GM12865 (cell line): ENCODE measurements around the gene STX17.

Source experiments
- DNase-seq: peaks from one replicate; pipeline ENCODE4 v3.0.0; 2010; ENCODE audit warnings: low read depth
- H3K4me3 ChIP-seq: 2 replicates; pipeline ENCODE4 v1.5.1; 2011; ENCODE audit warnings: mild to moderate bottlenecking, low read depth, low read length, control low read depth
- TF ChIP-seq, protein P1 (sequence below): IDR thresholded peaks from 2 replicates; pipeline ENCODE4 v1.5.1; 2011; ENCODE audit warnings: low read length, control low read depth, low read depth, inconsistent platforms; ENCODE audit not compliant: insufficient read depth; ENCODE audit errors: missing control alignments

Gene STX17

DNA sequence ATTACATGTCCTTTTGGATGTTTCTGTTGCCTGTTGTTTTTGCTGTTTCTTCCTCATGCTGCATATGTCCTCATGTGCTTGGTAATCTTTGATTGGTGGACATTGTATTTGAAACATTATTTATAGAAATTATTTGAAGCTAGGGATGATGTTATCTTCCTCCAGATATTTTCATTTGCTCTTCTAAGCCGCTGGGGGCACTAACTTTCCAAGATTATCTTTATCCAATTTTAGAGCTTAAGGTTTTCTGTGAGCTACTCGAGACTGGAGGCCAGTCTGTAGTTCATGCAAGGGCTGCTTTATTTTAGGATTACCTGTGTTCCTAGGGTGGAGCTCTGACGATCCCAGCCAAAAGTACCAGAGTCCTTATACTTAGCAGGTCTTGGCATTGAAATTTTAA, 40.9 kb downstream of the STX17 start:
- no peak for DNase-seq
- TF ChIP-seq, protein P1, sequence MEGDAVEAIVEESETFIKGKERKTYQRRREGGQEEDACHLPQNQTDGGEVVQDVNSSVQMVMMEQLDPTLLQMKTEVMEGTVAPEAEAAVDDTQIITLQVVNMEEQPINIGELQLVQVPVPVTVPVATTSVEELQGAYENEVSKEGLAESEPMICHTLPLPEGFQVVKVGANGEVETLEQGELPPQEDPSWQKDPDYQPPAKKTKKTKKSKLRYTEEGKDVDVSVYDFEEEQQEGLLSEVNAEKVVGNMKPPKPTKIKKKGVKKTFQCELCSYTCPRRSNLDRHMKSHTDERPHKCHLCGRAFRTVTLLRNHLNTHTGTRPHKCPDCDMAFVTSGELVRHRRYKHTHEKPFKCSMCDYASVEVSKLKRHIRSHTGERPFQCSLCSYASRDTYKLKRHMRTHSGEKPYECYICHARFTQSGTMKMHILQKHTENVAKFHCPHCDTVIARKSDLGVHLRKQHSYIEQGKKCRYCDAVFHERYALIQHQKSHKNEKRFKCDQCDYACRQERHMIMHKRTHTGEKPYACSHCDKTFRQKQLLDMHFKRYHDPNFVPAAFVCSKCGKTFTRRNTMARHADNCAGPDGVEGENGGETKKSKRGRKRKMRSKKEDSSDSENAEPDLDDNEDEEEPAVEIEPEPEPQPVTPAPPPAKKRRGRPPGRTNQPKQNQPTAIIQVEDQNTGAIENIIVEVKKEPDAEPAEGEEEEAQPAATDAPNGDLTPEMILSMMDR, result no peak
- no peak overlapping the region for H3K4me3 ChIP-seq

DNA sequence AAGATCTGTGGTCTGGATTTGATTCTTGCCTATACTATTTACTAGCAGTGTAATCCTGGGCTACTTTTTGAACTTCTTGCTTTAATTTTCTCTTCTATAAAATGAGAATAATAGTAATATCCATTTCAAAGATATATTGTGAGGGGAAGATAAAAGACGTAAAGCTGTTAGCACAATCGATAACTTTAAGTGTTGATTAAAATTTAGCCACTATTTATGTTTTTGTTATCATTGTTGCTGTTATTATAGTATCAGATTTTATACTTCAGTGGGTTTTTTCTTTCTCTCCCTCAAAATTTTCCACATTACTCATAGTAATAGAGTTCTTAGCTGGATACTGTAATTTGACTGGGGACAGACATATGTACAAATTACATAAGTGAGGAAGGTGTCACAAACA, 42.0 kb downstream of the STX17 start:
- no peak for DNase-seq
- H3K4me3 ChIP-seq, result no peak overlapping the region
- TF ChIP-seq, protein P1, result no peak

DNA sequence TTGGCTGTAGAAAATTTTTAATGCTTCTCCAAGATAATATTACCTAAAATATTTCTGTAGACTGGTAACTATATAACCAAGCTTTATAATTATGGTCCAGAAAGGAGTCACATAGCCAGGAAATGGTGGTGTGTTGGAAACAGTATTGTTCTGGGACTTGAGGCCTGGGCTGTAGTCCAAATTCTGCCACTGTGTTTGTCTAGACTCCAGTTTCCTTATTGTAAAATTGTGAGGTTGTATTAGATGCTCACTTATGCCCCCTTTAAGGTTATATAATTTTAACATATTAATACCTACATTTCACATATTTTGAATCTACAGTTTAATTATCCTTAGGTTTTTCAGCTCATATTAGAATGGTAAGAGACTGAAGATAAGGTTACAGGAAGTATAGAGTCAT, 42.4 kb downstream of the STX17 start:
- no peak overlapping the region for H3K4me3 ChIP-seq
- no peak for DNase-seq

DNA sequence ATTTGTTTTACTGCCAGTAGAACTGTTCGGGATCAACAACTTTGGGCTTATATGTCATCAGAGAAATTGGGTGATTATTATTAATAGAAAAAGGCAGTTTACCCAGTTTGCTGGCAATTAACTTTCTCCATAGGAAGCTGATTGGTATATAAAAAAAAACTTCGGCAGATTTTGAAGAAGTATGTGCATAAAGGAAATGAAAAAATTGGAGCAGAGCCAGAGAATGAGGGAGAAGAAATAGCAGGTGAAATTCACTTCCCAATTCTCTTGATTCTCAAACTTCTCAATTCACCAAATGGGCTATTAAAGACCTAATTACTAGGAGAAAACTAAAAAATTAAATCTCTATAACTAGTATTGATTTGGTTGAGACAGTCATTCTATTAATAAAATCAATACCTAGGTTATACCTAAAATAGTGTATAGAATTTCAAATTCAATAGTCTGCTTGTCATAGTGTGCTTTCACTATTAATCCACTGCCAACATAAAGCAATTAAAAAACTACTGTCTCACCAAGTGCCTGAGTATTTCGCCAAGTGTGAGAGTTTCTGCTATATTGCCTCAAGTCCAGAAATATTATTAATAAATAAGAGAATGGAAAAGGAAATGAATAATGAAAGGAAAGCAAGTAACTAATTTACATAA, 47.5 kb downstream of the STX17 start:
- TF ChIP-seq, protein P1, result no peak
- H3K4me3 ChIP-seq, result no peak overlapping the region
- peak; percentile 28 for DNase-seq

More for the DNA sequence above, 42.4 kb downstream of the STX17 start:
- TF ChIP-seq, protein P1, result no peak

DNA sequence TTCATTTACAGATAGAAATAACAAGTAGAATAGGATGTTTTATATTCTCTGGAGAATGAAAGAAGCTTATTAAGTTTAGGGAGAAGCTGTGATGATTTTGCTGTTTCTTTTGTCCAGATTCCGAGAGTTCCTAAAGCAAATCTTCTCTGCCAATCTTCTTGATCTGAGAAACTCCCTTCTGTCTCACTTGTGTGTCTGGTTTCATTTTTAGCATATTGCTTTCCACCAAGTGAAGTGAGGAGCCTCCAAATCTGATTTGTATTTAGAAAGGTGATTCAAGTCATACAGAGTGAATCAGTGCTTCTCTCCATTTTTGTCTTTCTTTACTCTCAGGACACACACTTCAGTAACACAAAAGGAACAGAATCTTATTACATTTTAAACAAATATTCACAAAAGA, 48.4 kb downstream of the STX17 start:
- TF ChIP-seq, protein P1, result no peak
- no peak overlapping the region for H3K4me3 ChIP-seq
- peak; percentile 46 for DNase-seq

DNA sequence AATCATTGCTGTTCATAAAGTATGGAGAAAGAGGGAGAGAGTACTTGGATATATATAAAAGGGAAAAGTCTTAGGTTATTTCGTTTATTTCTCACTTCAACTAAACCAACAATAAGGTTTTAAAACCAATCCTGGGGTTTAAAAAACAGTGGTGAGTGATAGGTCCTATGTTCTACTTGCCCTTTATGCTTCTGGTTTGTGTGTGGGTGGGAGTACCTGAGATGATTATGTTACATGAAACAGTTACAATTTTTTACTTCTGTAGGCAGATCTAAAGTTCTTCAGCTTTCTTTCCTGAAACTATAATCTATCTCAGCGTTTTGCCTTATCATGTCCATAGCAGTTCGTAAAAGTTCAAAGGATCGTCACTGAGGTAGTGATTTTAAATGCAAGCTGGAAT, 49.2 kb downstream of the STX17 start:
- DNase-seq, result no peak
- TF ChIP-seq, protein P1, result no peak
- no peak overlapping the region for H3K4me3 ChIP-seq

DNA sequence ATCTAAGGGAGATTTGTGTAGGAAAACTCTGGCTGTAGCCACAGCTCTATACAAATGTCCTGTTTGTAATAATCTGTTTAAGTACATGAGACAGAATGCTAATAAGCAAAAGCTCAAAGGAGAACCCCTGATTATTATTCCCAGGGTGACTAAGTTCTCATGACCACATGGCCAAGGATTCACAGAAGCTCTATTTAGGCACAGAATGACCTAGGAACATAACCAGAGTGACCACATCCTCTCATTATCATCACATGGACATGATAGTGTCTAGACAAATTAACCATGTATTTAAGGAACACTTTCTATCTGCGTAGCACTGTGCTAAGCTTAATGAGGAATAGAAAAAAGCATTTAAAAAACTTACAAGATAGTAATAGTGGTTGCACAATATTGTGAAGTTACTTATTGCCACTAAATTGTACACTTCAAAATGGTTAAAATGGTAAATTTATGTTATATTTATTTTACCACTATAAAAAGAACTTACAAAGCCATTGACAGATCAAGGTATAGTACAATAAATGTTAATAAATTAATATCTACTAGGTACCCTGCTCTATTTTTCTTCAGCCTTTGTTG, 56.3 kb downstream of the STX17 start:
- TF ChIP-seq, protein P1, result no peak
- H3K4me3 ChIP-seq, result no peak overlapping the region
- no peak for DNase-seq
